HepG2 (cell line): Measurements from ENCODE around the gene VEGFB. TPM values are rescaled to one million over a fixed set of nuclear protein-coding genes. Genes with fewer than 3 reads are reported as not detected.

Experiments
- ATAC-seq: fragments of 200-7000 bp; cut with Tn5 transposase; 3 replicates; pipeline ENCODE4 v1.9.1; 2020; ENCODE audit warnings: mild to moderate bottlenecking, moderate library complexity
- BruUV-seq: library from RNA; stranded (reverse); fragments of 400-500 nt; replicated peaks from 2 replicates; lab custom pipeline; 2021; lab: Mats Ljungman, UMichigan
- CTCF ChIA-PET: fragments of 300-600 bp; formaldehyde crosslinking; extraction: SDS; loops from one replicate; lab custom pipeline; 2021; ENCODE audit warnings: low total read pairs, inconsistent platforms, low intra/inter-chr PET ratio; lab: Yijun Ruan, JAX
- POLR2A ChIA-PET: fragments of 350-600 bp; sonication (Branson Sonifier 250); formaldehyde crosslinking; loops from one replicate; lab custom pipeline; 2020; ENCODE audit warnings: antibody characterized with exemption, inconsistent platforms; lab: Yijun Ruan, JAX
- DNase-seq: peaks from one replicate; pipeline ENCODE4 v3.0.0-alpha.2; 2015; ENCODE audit warnings: low spot score
- FAIRE-seq: peaks from 3 replicates; lab custom pipeline; 2011; peaks lifted over from hg19 to GRCh38; lab: Jason Lieb, UNC
- H2AFZ ChIP-seq: one replicate; pipeline ENCODE4 v1.6.1; 2011; ENCODE audit warnings: low read length, inconsistent platforms
- H3K27ac ChIP-seq: fragments of 300-600 bp; 3 replicates; pipeline ENCODE4 v1.8.0; 2011; ENCODE audit warnings: mixed run types, mild to moderate bottlenecking, mixed read lengths, low read length, inconsistent platforms; ENCODE audit not compliant: insufficient read depth; ENCODE audit errors: extremely low read length
- H3K27me3 ChIP-seq, 2 experiments: fragments of 200-600 bp in 1 of 2; 2 replicates in 1 of 2; 3 replicates in 1 of 2; pipeline versions ENCODE4 v1.6.0 to v1.8.0; 2011; ENCODE audit warnings: low read length in 2 of 2, mild to moderate bottlenecking in 2 of 2, moderate library complexity in 2 of 2, inconsistent platforms in 1 of 2; ENCODE audit not compliant: insufficient read depth in 2 of 2, control insufficient read depth in 1 of 2
- H3K36me3 ChIP-seq, 2 experiments: fragments of 200-600 bp in 1 of 2; replicated peaks in 1 of 2; 2 replicates in 1 of 2; 3 replicates in 1 of 2; pipeline versions ENCODE4 v1.5.1 to v1.8.0; 2011; ENCODE audit warnings: low read length in 2 of 2, inconsistent platforms in 1 of 2; ENCODE audit not compliant: insufficient read depth in 2 of 2, control insufficient read depth in 1 of 2
- H3K4me1 ChIP-seq: 2 replicates; pipeline ENCODE4 v1.5.1; 2012; ENCODE audit warnings: low read length, inconsistent platforms; ENCODE audit not compliant: insufficient read depth
- H3K4me2 ChIP-seq: 2 replicates; pipeline ENCODE4 v1.6.0; 2011; ENCODE audit warnings: low read depth, low read length, inconsistent platforms
- H3K4me3 ChIP-seq, 3 experiments: fragments of 200-600 bp in 1 of 3; sonication (generic), shearing (Covaris generic) in 1 of 3; replicated peaks in 1 of 3; 2 replicates each; pipeline ENCODE4 v1.5.1; 2011 to 2016; ENCODE audit warnings: low read length in 3 of 3, inconsistent platforms in 2 of 3, low read depth in 2 of 3, mild to moderate bottlenecking in 2 of 3, control low read depth in 1 of 3, mixed read lengths in 1 of 3; ENCODE audit not compliant: insufficient read depth in 1 of 3
- H3K79me2 ChIP-seq: one replicate; pipeline ENCODE4 v1.6.1; 2011; ENCODE audit warnings: low read length, inconsistent platforms; ENCODE audit not compliant: insufficient read depth
- H3K9ac ChIP-seq: 2 replicates; pipeline ENCODE4 v1.6.0; 2011; ENCODE audit warnings: mild to moderate bottlenecking, low read depth, low read length, inconsistent platforms; ENCODE audit not compliant: insufficient read depth
- H3K9me3 ChIP-seq: 2 replicates; pipeline ENCODE4 v1.5.1; 2012; ENCODE audit warnings: mild to moderate bottlenecking, low read length
- H4K20me1 ChIP-seq: 2 replicates; pipeline ENCODE4 v1.6.0; 2011; ENCODE audit warnings: inconsistent platforms, mild to moderate bottlenecking, low read length, moderate library complexity; ENCODE audit not compliant: insufficient read depth
- ELF3 ChIP-seq: IDR thresholded peaks from 2 replicates; pipeline ENCODE4 v1.6.1; 2016; ENCODE audit warnings: missing genetic modification reagents, missing compliant biosample characterization
- FOXJ3 ChIP-seq: sonication (generic); formaldehyde crosslinking; IDR thresholded peaks from 2 replicates; pipeline ENCODE4 v1.4.0; 2020; ENCODE audit warnings: missing genetic modification reagents, mild to moderate bottlenecking, borderline replicate concordance
- GLMP ChIP-seq: sonication (generic); formaldehyde crosslinking; IDR thresholded peaks from 2 replicates; pipeline ENCODE4 v1.9.0; 2021; ENCODE audit warnings: missing genetic modification reagents, mild to moderate bottlenecking, borderline replicate concordance
- HES4 ChIP-seq: sonication (generic); formaldehyde crosslinking; IDR thresholded peaks from 2 replicates; pipeline ENCODE4 v1.9.0; 2021; ENCODE audit warnings: mild to moderate bottlenecking, missing genetic modification reagents, borderline replicate concordance
- JUNB ChIP-seq: sonication (generic); formaldehyde crosslinking; IDR thresholded peaks from 2 replicates; pipeline ENCODE4 v1.8.0; 2022; ENCODE audit warnings: missing genetic modification reagents, mild to moderate bottlenecking, borderline replicate concordance
- KDM5B ChIP-seq: sonication (generic); formaldehyde crosslinking; IDR thresholded peaks from 2 replicates; pipeline ENCODE4 v1.4.0; 2020; ENCODE audit warnings: missing genetic modification reagents, mild to moderate bottlenecking, borderline replicate concordance
- MAZ ChIP-seq, 2 experiments: sonication (generic) in 1 of 2; formaldehyde crosslinking in 1 of 2; IDR thresholded peaks; 2 replicates each; pipeline versions ENCODE4 v1.5.0 to v1.6.1; 2012 to 2020; ENCODE audit warnings: low read depth in 2 of 2, mild to moderate bottlenecking in 2 of 2, borderline replicate concordance in 1 of 2, improper control_type of control experiment in 1 of 2, low read length in 1 of 2, missing genetic modification reagents in 1 of 2, moderate library complexity in 1 of 2
- MLXIP ChIP-seq: sonication (generic); formaldehyde crosslinking; IDR thresholded peaks from 2 replicates; pipeline ENCODE4 v1.9.0; 2021; ENCODE audit warnings: missing genetic modification reagents, borderline replicate concordance
- NFIB ChIP-seq: sonication (generic); formaldehyde crosslinking; IDR thresholded peaks from 2 replicates; pipeline ENCODE4 v1.9.0; 2021; ENCODE audit warnings: missing genetic modification reagents, mild to moderate bottlenecking, borderline replicate concordance
- RFX5 ChIP-seq: IDR thresholded peaks from 2 replicates; pipeline ENCODE4 v1.6.1; 2011; ENCODE audit warnings: low read depth, low read length, improper control_type of control experiment
- TCF7 ChIP-seq: sonication (generic); IDR thresholded peaks from 2 replicates; pipeline ENCODE4 v1.6.1; 2016; ENCODE audit warnings: antibody characterized with exemption, low read depth
- TRIM24 ChIP-seq: sonication (generic); formaldehyde crosslinking; IDR thresholded peaks from 2 replicates; pipeline ENCODE4 v1.8.0; 2022; ENCODE audit warnings: mild to moderate bottlenecking, missing genetic modification reagents
- ZNF431 ChIP-seq: sonication (generic); formaldehyde crosslinking; IDR thresholded peaks from 2 replicates; pipeline ENCODE4 v1.9.0; 2022; ENCODE audit warnings: missing genetic modification reagents, low read depth, mild to moderate bottlenecking, borderline replicate concordance
- ZNF496 ChIP-seq: sonication (generic); formaldehyde crosslinking; IDR thresholded peaks from 2 replicates; pipeline ENCODE4 v1.8.1; 2023; ENCODE audit warnings: mild to moderate bottlenecking, moderate library complexity, missing genetic modification reagents; ENCODE audit not compliant: insufficient replicate concordance
- ZNF552 ChIP-seq: sonication (generic); formaldehyde crosslinking; IDR thresholded peaks from 2 replicates; pipeline ENCODE4 v1.9.0; 2022; ENCODE audit warnings: missing genetic modification reagents, mild to moderate bottlenecking, borderline replicate concordance
- ZSCAN22 ChIP-seq: sonication (generic); formaldehyde crosslinking; IDR thresholded peaks from 2 replicates; pipeline ENCODE4 v1.4.0; 2020; ENCODE audit warnings: mild to moderate bottlenecking, missing genetic modification reagents
- WGBS: methylation state at CpG from one replicate; pipeline ENCODE4 v1.1.6; 2017; ENCODE audit warnings: low lambda C conversion rate; 5-methylcytosine and 5-hydroxymethylcytosine counted together
- in situ Hi-C: cut with HindIII; loops from 2 replicates; pipeline ENCODE4 v1.10.0; 2017; ENCODE audit warnings: low pct_unique_long_range_greater_than_20kb; ENCODE audit not compliant: extremely low pct_ligation_motif_present
- intact Hi-C: fragments of 100-400 bp; cut with micrococcal nuclease; formaldehyde crosslinking; loops from one replicate; pipeline ENCODE4 v1.10.0; 2022; ENCODE audit not compliant: unreplicated experiment
- polyA plus RNA-seq, 8 experiments: library from polyadenylated mRNA; depleted of rRNA in 3 of 8; stranded (reverse) in 7 of 8; unstranded in 1 of 8; fragments of >200 nt; fragmentation: Illumina TruSeq in 4 of 8; extraction: Trizol in 4 of 8; gene quantifications; 2 replicates each; pipeline versions ENCODE4 v1.2.1 to v1.2.3, GENCODE V29; 2011 to 2016; ENCODE audit warnings: low read depth in 4 of 8, missing spikeins in 1 of 8, mixed read lengths in 1 of 8; ENCODE audit not compliant: insufficient read depth in 1 of 8
- total RNA-seq, 5 experiments: library from RNA; depleted of rRNA; stranded (reverse); fragments of >200 nt; fragmentation: Illumina TruSeq; extraction: Trizol; gene quantifications; 2 replicates each; pipeline ENCODE4 v1.2.3, GENCODE V29; 2016; ENCODE audit warnings: low read depth in 1 of 5
- TF ChIP-seq, protein P1 (sequence below): IDR thresholded peaks from 2 replicates; pipeline ENCODE4 v1.6.1; 2016
- TF ChIP-seq, protein P2 (sequence below): sonication (generic); formaldehyde crosslinking; IDR thresholded peaks from 2 replicates; pipeline ENCODE4 v1.5.0; 2020; ENCODE audit warnings: missing genetic modification reagents, mild to moderate bottlenecking, borderline replicate concordance

Gene VEGFB
- total and polyA plus RNA-seq, 2 of the 13 experiments (the other 11 are each of a cell fraction or from before 2014, with no cell fraction given): 9.0 to 11.3 TPM

DNA sequence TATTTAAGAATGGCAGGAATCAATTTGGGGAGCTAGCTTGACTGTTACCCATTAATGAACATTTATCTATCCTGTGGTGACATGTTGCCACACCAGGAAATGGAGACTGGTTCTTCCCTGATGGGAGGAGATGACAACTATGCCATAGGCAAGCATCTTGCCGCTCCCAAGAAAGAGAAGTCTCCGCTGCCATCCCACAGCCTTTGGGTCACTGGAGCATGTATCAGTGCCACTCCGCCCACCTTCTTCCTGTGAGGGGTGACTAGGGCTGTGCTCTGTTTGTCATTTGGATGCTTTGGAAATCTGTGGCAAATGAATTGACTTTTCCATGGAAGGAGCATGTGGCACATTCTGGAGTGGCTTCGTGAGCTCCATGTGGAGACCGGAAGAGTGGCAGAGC lies 42.0 kb upstream of the VEGFB start:
- 90% methylated on average over 4 of the region's 5 CpGs for WGBS
- H3K36me3 ChIP-seq: peaks cover 38 to 55% of the 10 kb centered on the region in 2 experiments
- no TSS peak for BruUV-seq
- no peak for TF ChIP-seq TRIM24
- no peak for TF ChIP-seq KDM5B (CRISPR knock-in tag)
- TF ChIP-seq ZNF431 (CRISPR knock-in tag): no peak
- no peak for TF ChIP-seq ZNF496
- no peak for TF ChIP-seq ELF3 (CRISPR knock-in tag)
- no peak for TF ChIP-seq TCF7
- no peak for TF ChIP-seq HES4 (CRISPR knock-in tag)
- TF ChIP-seq GLMP (CRISPR knock-in tag): no peak
- TF ChIP-seq RFX5: no peak
- TF ChIP-seq ZSCAN22 (CRISPR knock-in tag): no peak
- TF ChIP-seq MLXIP (CRISPR knock-in tag): no peak
- TF ChIP-seq ZNF552 (CRISPR knock-in tag): no peak
- TF ChIP-seq MAZ (IDR thresholded peaks at IDR 0.05; ENCODE audit: borderline replicate concordance, low read depth, low read length): no peak
- no peak for TF ChIP-seq MAZ (CRISPR knock-in tag; IDR thresholded peaks at IDR 0.05; ENCODE audit: low read depth)
- TF ChIP-seq, protein P1, sequence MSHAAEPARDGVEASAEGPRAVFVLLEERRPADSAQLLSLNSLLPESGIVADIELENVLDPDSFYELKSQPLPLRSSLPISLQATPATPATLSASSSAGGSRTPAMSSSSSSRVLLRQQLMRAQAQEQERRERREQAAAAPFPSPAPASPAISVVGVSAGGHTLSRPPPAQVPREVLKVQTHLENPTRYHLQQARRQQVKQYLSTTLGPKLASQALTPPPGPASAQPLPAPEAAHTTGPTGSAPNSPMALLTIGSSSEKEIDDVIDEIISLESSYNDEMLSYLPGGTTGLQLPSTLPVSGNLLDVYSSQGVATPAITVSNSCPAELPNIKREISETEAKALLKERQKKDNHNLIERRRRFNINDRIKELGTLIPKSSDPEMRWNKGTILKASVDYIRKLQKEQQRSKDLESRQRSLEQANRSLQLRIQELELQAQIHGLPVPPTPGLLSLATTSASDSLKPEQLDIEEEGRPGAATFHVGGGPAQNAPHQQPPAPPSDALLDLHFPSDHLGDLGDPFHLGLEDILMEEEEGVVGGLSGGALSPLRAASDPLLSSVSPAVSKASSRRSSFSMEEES (CRISPR knock-in tag): no peak
- no peak for TF ChIP-seq JUNB (CRISPR knock-in tag)
- TF ChIP-seq, protein P2, sequence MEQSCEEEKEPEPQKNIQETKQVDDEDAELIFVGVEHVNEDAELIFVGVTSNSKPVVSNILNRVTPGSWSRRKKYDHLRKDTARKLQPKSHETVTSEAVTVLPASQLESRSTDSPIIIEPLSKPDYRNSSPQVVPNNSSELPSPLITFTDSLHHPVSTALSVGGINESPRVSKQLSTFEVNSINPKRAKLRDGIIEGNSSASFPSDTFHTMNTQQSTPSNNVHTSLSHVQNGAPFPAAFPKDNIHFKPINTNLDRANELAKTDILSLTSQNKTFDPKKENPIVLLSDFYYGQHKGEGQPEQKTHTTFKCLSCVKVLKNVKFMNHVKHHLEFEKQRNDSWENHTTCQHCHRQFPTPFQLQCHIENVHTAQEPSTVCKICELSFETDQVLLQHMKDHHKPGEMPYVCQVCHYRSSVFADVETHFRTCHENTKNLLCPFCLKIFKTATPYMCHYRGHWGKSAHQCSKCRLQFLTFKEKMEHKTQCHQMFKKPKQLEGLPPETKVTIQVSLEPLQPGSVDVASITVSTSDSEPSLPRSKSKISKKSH (CRISPR knock-in tag): no peak
- no peak for TF ChIP-seq NFIB
- no peak for TF ChIP-seq FOXJ3

More for the DNA sequence above, 42.0 kb upstream of the VEGFB start:
- Histone ChIP-seq H3K27ac (no peak overlapping the region), H4K20me1 (peaks cover 19% of the 10 kb centered on the region), H2AFZ (no peak overlapping the region), H3K79me2 (peaks cover 25% of the 10 kb centered on the region), H3K4me3 (no peak overlapping the region), H3K9ac (no peak overlapping the region), H3K4me2 (no peak overlapping the region), H3K4me1 (peaks cover 13% of the 10 kb centered on the region), H3K27me3 (no peaks in the 10 kb centered on the region), H3K9me3 (no peaks in the 10 kb centered on the region)
- DNase-seq (no peak), ATAC-seq (no peak), FAIRE-seq (no peak)
- ChIA-PET POLR2A (no interaction called here), CTCF (no interaction called here)
- intact Hi-C loops (no loop called here), in situ Hi-C loops (no loop called here)
